ENCODE data around the gene LACTB. TPM values are rescaled to one million over a fixed set of nuclear protein-coding genes. Genes with fewer than 3 reads are reported as not detected.
A peak's percentile ranks its signal among the peaks of the same experiment; 100 is the strongest.

The LACTB gene
- polyA plus RNA-seq, 1 experiment = 51.1 TPM

GRCh38 chr15:63089260-63090043 is 32.2 kb upstream of the LACTB start:
- Histone ChIP-seq H3K27me3 (ENCODE audit: control insufficient read depth, insufficient read depth, low read length) (no peaks in the 10 kb centered on the region), H3K4me3 (ENCODE audit: low read depth, low read length) (no peak overlapping the region), H3K9me3 (ENCODE audit: control insufficient read depth, insufficient read depth, low read length) (no peaks in the 10 kb centered on the region), H3K27ac (ENCODE audit: low read depth, low read length) (peak overlapping the region; percentile 93)
- ChIA-PET POLR2A (interaction anchor here (0.6 to 4.4 kb wide), 16 partner anchors 9 to 421 kb away, joined by 3 to 21 read pairs (median 3); partner anchors contain the start of genes RPS27L and TPM1), CTCF (interaction anchor here (0.6 to 3.3 kb wide), 6 partner anchors 10 to 307 kb away, joined by 3 to 25 read pairs (median 4); no protein-coding TSS in a partner anchor)
- no peak for TF ChIP-seq CTCF (IDR thresholded peaks at IDR 0.05; ENCODE audit: low read depth, low read length)
- DNase-seq (ENCODE audit: low read depth, low spot score) = peak; percentile 90

- ChIA-PET POLR2A (interaction anchor here (2.5 to 4.4 kb wide), 2 partner anchors 34 to 42 kb away, joined by 8 to 21 read pairs; no protein-coding TSS in a partner anchor), CTCF (interaction anchor here (0.6 to 3.3 kb wide), 3 partner anchors 10 to 43 kb away, joined by 3 to 25 read pairs (median 5); no protein-coding TSS in a partner anchor)
- DNase-seq (ENCODE audit: low read depth, low spot score) = no peak
- Histone ChIP-seq H3K27me3 (ENCODE audit: control insufficient read depth, insufficient read depth, low read length) (no peaks in the 10 kb centered on the region), H3K9me3 (ENCODE audit: control insufficient read depth, insufficient read depth, low read length) (no peaks in the 10 kb centered on the region), H3K4me3 (ENCODE audit: low read depth, low read length) (no peak overlapping the region), H3K27ac (ENCODE audit: low read depth, low read length) (no peak overlapping the region)
- TF ChIP-seq CTCF (IDR thresholded peaks at IDR 0.05; ENCODE audit: low read depth, low read length) = no peak
These were observed 31.2 kb upstream of the LACTB start for GRCh38 chr15:63090472-63090871.

GRCh38 chr15:63090887-63091286 is 30.8 kb upstream of the LACTB start:
- no peak for TF ChIP-seq CTCF (IDR thresholded peaks at IDR 0.05; ENCODE audit: low read depth, low read length)
- DNase-seq (ENCODE audit: low read depth, low spot score) = no peak
- ChIA-PET POLR2A (interaction anchor here (4.4 kb wide), 1 partner anchor 42 kb away, joined by 21 read pairs; no protein-coding TSS in a partner anchor), CTCF (interaction anchor here (3.3 kb wide), 1 partner anchor 43 kb away, joined by 25 read pairs; no protein-coding TSS in a partner anchor)
- Histone ChIP-seq H3K4me3 (ENCODE audit: low read depth, low read length) (no peak overlapping the region), H3K27ac (ENCODE audit: low read depth, low read length) (no peak overlapping the region), H3K9me3 (ENCODE audit: control insufficient read depth, insufficient read depth, low read length) (no peaks in the 10 kb centered on the region), H3K27me3 (ENCODE audit: control insufficient read depth, insufficient read depth, low read length) (no peaks in the 10 kb centered on the region)

GRCh38 chr15:63091679-63092446 is 29.8 kb upstream of the LACTB start:
- no peak overlapping the region for H3K4me3 ChIP-seq (ENCODE audit: low read depth, low read length)
- POLR2A ChIA-PET = no interaction called here

More at GRCh38 chr15:63091679-63092446, 29.8 kb upstream of the LACTB start:
- no peak for DNase-seq (ENCODE audit: low read depth, low spot score)
- TF ChIP-seq CTCF (IDR thresholded peaks at IDR 0.05; ENCODE audit: low read depth, low read length) = no peak
- CTCF ChIA-PET = interaction anchor here (3.9 kb wide), 1 partner anchor 45 kb away, joined by 69 read pairs; no protein-coding TSS in a partner anchor
- Histone ChIP-seq H3K27ac (ENCODE audit: low read depth, low read length) (no peak overlapping the region), H3K9me3 (ENCODE audit: control insufficient read depth, insufficient read depth, low read length) (no peaks in the 10 kb centered on the region), H3K27me3 (ENCODE audit: control insufficient read depth, insufficient read depth, low read length) (no peaks in the 10 kb centered on the region)

All from AG04450 (cell line).